SK-N-SH (cell line): ENCODE data around the gene THSD4. TPM values are rescaled to one million over a fixed set of nuclear protein-coding genes. Genes with fewer than 3 reads are reported as not detected.

Experiments used
- CTCF ChIA-PET: fragments of 300-600, 350-600 bp; formaldehyde crosslinking; extraction: SDS; loops from one replicate; lab custom pipeline; 2021; lab: Yijun Ruan, JAX
- POLR2A ChIA-PET: fragments of 350-600 bp; sonication (Branson Sonifier 250); formaldehyde crosslinking; extraction: SDS; loops from one replicate; lab custom pipeline; 2020; ENCODE audit warnings: antibody characterized with exemption, inconsistent platforms; lab: Yijun Ruan, JAX
- DNase-seq: peaks from one replicate; pipeline ENCODE4 v3.0.0; 2012
- H2AFZ ChIP-seq: fragments of 200-600 bp; sonication (generic); 2 replicates; pipeline ENCODE4 v1.8.1; 2016; ENCODE audit warnings: antibody characterized with exemption, mild to moderate bottlenecking, low read depth
- H3F3A ChIP-seq: fragments of 200-600 bp; sonication (generic); replicated peaks from 2 replicates; pipeline ENCODE3; 2016; ENCODE audit warnings: antibody characterized with exemption, mild to moderate bottlenecking; ENCODE audit not compliant: insufficient read depth
- H3K27ac ChIP-seq, 2 experiments: fragments of 200-500 bp in 1 of 2; fragments of 200-600 bp in 1 of 2; sonication (Bioruptor generic) in 1 of 2; sonication (generic), shearing (Covaris generic) in 1 of 2; 2 replicates each; pipeline versions ENCODE4 v1.5.1 to v1.6.1; 2014 to 2016; ENCODE audit warnings: low read depth in 2 of 2, inconsistent platforms in 1 of 2, low read length in 1 of 2, mild to moderate bottlenecking in 1 of 2, mixed read lengths in 1 of 2
- H3K27me3 ChIP-seq: fragments of 200-600 bp; sonication (generic), shearing (Covaris generic); 2 replicates; pipeline ENCODE4 v1.6.1; 2016; ENCODE audit warnings: mixed run types; ENCODE audit not compliant: insufficient read depth
- H3K36me3 ChIP-seq, 2 experiments: fragments of 200-500 bp in 1 of 2; fragments of 200-600 bp in 1 of 2; sonication (Bioruptor generic) in 1 of 2; sonication (generic) in 1 of 2; replicated peaks in 1 of 2; 2 replicates each; pipeline versions ENCODE3 to v1.5.1; 2014 to 2016; ENCODE audit warnings: low read length in 1 of 2, mild to moderate bottlenecking in 1 of 2; ENCODE audit not compliant: insufficient read depth in 2 of 2, control insufficient read depth in 1 of 2
- H3K4me1 ChIP-seq, 2 experiments: fragments of 200-500 bp in 1 of 2; fragments of 200-600 bp in 1 of 2; sonication (Bioruptor generic) in 1 of 2; sonication (generic), shearing (Covaris generic) in 1 of 2; 2 replicates each; pipeline versions ENCODE4 v1.5.1 to v1.6.1; 2014 to 2016; ENCODE audit warnings: low read depth in 1 of 2, low read length in 1 of 2, mixed run types in 1 of 2; ENCODE audit not compliant: insufficient read depth in 2 of 2, control insufficient read depth in 1 of 2
- H3K4me2 ChIP-seq: fragments of 200-600 bp; sonication (generic), shearing (Covaris generic); 2 replicates; pipeline ENCODE4 v1.6.1; 2017; ENCODE audit warnings: mixed run types
- H3K4me3 ChIP-seq, 2 experiments: fragments of 200-500 bp in 1 of 2; fragments of 200-600 bp in 1 of 2; sonication (Bioruptor generic) in 1 of 2; sonication (generic), shearing (Covaris generic) in 1 of 2; 2 replicates each; pipeline versions ENCODE4 v1.5.1 to v1.8.1; 2014 to 2016; ENCODE audit warnings: low read depth in 2 of 2, inconsistent platforms in 1 of 2, low read length in 1 of 2, mild to moderate bottlenecking in 1 of 2, mixed read lengths in 1 of 2, moderate library complexity in 1 of 2
- H3K79me2 ChIP-seq: fragments of 200-600 bp; sonication (generic); 2 replicates; pipeline ENCODE4 v1.8.1; 2017; ENCODE audit warnings: mild to moderate bottlenecking; ENCODE audit not compliant: insufficient read depth
- H3K9ac ChIP-seq: fragments of 200-600 bp; sonication (generic); 2 replicates; pipeline ENCODE4 v1.6.1; 2017; ENCODE audit warnings: mixed run types
- H3K9me2 ChIP-seq: fragments of 200-600 bp; sonication (generic); 2 replicates; pipeline ENCODE4 v1.6.1; 2017; ENCODE audit warnings: mixed run types
- H3K9me3 ChIP-seq: fragments of 200-600 bp; sonication (generic); 2 replicates; pipeline ENCODE4 v1.6.1; 2017; ENCODE audit warnings: mixed run types, mild to moderate bottlenecking, moderate library complexity
- H4K20me1 ChIP-seq: fragments of 200-600 bp; sonication (generic); 2 replicates; pipeline ENCODE4 v1.6.1; 2017; ENCODE audit warnings: mild to moderate bottlenecking, mixed run types; ENCODE audit not compliant: insufficient read depth
- CTCF ChIP-seq: fragments of 200-600 bp; sonication (generic); IDR thresholded peaks from 2 replicates; pipeline ENCODE4 v1.6.1; 2017; ENCODE audit warnings: antibody characterized with exemption, mild to moderate bottlenecking, moderate library complexity
- ELF1 ChIP-seq: IDR thresholded peaks from 2 replicates; pipeline ENCODE4 v1.4.0; 2012
- GATA2 ChIP-seq: sonication (generic); formaldehyde crosslinking; IDR thresholded peaks from 2 replicates; pipeline ENCODE4 v1.5.0; 2020; ENCODE audit warnings: mild to moderate bottlenecking, missing genetic modification reagents
- JUND ChIP-seq: IDR thresholded peaks from 2 replicates; pipeline ENCODE4 v1.4.0; 2012
- MAX ChIP-seq: IDR thresholded peaks from 2 replicates; pipeline ENCODE4 v1.4.0; 2012; ENCODE audit warnings: low read depth
- MEF2A ChIP-seq: IDR thresholded peaks from 2 replicates; pipeline ENCODE4 v1.4.0; 2012; ENCODE audit warnings: low read depth, borderline replicate concordance
- MXI1 ChIP-seq: IDR thresholded peaks from 2 replicates; pipeline ENCODE4 v1.6.1; 2012; ENCODE audit warnings: mild to moderate bottlenecking, low read depth, low read length, improper control_type of control experiment
- NFIC ChIP-seq: IDR thresholded peaks from 2 replicates; pipeline ENCODE4 v1.4.0; 2012; ENCODE audit warnings: borderline replicate concordance
- PBX3 ChIP-seq: IDR thresholded peaks from 2 replicates; pipeline ENCODE4; 2012
- POLR2AphosphoS5 ChIP-seq: IDR thresholded peaks from 2 replicates; pipeline ENCODE4 v1.6.1; 2012; ENCODE audit warnings: low read depth, low read length
- RAD21 ChIP-seq: IDR thresholded peaks from 2 replicates; pipeline ENCODE4 v1.6.1; 2012; ENCODE audit warnings: mild to moderate bottlenecking, low read length
- RCOR1 ChIP-seq: fragments of 150-350 bp; IDR thresholded peaks from 2 replicates; pipeline ENCODE4 v1.6.1; 2017; ENCODE audit warnings: antibody characterized with exemption, low read length
- SIN3A ChIP-seq: IDR thresholded peaks from 2 replicates; pipeline ENCODE4 v1.6.1; 2012; ENCODE audit warnings: low read depth, mild to moderate bottlenecking, low read length, moderate library complexity, borderline replicate concordance
- TAF1 ChIP-seq: IDR thresholded peaks from 2 replicates; pipeline ENCODE4 v1.6.1; 2012; ENCODE audit warnings: low read depth, mild to moderate bottlenecking, low read length, moderate library complexity, borderline replicate concordance
- USF1 ChIP-seq: IDR thresholded peaks from 2 replicates; pipeline ENCODE4 v1.4.0; 2012; ENCODE audit warnings: low read depth, borderline replicate concordance
- WGBS: methylation state at CpG from one replicate; pipeline ENCODE4 v1.1.6; 2017; ENCODE audit warnings: low lambda C conversion rate; 5-methylcytosine and 5-hydroxymethylcytosine counted together
- polyA plus RNA-seq, 3 experiments: library from polyadenylated mRNA; depleted of rRNA; stranded (reverse); fragments of >200 nt; gene quantifications; 2 replicates each; pipeline ENCODE4 v1.2.3, GENCODE V29; 2012
- TF ChIP-seq, protein P1 (sequence below): fragments of 150-350 bp; IDR thresholded peaks from 2 replicates; pipeline ENCODE4 v1.6.1; 2017; ENCODE audit warnings: antibody characterized with exemption, low read length, low read depth, borderline replicate concordance
- TF ChIP-seq, protein P2 (sequence below): fragments of 150-350 bp; IDR thresholded peaks from 2 replicates; pipeline ENCODE4 v1.6.1; 2016; ENCODE audit warnings: mild to moderate bottlenecking, low read depth, low read length

Gene THSD4
- polyA plus RNA-seq, 1 of the 3 experiments (the other 2 are of a cell fraction), result 79.1 TPM

DNA sequence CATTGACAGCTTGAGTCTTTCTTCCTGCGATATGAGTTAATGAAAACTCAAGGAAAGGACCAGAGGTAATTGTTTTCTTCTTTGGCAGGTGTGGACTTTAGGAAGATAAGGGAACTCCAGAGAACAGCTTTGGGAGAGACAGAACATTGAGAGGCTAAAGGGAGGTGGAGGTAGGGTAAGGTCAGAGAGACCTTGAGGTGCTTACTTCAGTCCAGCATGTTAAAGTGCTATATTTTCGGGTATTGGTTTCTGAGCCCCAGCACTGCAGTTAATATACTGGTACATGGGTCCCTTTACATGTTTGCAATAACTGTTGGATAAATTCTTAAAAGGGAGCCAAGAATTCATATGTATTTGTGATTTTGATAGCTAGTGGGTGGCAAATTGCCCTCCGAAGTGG lies 322.1 kb downstream of the THSD4 start:
- H3K9me3 ChIP-seq, result no peaks in the 10 kb centered on the region
- peaks cover 3 to 7% of the 10 kb centered on the region in 2 experiments; a peak in 3 of 4 replicates for H3K4me1 ChIP-seq
- H3K36me3 ChIP-seq, result peaks cover 0 to 14% of the 10 kb centered on the region in 2 experiments
- WGBS, result 64% methylated on average over 3 of the region's 3 CpGs
- no peak overlapping the region for H3K4me3 ChIP-seq
- no peak overlapping the region for H3K27ac ChIP-seq
- no peaks in the 10 kb centered on the region for H3F3A ChIP-seq
- H3K79me2 ChIP-seq, result no peaks in the 10 kb centered on the region
- H2AFZ ChIP-seq, result no peak overlapping the region
- TF ChIP-seq MAX (no peak), POLR2AphosphoS5 (no peak), JUND (no peak), MXI1 (no peak), MEF2A (no peak), CTCF (no peak), NFIC (no peak), GATA2 (CRISPR knock-in tag) (no peak), PBX3 (no peak), TAF1 (no peak), ELF1 (no peak), USF1 (no peak), RAD21 (no peak), RCOR1 (no peak), SIN3A (no peak)
- TF ChIP-seq, protein P1, sequence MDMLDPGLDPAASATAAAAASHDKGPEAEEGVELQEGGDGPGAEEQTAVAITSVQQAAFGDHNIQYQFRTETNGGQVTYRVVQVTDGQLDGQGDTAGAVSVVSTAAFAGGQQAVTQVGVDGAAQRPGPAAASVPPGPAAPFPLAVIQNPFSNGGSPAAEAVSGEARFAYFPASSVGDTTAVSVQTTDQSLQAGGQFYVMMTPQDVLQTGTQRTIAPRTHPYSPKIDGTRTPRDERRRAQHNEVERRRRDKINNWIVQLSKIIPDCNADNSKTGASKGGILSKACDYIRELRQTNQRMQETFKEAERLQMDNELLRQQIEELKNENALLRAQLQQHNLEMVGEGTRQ, result no peak
- TF ChIP-seq, protein P2, sequence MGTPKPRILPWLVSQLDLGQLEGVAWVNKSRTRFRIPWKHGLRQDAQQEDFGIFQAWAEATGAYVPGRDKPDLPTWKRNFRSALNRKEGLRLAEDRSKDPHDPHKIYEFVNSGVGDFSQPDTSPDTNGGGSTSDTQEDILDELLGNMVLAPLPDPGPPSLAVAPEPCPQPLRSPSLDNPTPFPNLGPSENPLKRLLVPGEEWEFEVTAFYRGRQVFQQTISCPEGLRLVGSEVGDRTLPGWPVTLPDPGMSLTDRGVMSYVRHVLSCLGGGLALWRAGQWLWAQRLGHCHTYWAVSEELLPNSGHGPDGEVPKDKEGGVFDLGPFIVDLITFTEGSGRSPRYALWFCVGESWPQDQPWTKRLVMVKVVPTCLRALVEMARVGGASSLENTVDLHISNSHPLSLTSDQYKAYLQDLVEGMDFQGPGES, result no peak
- CTCF ChIA-PET, result interaction anchor here (0.7 to 2.6 kb wide), 4 partner anchors 10 to 322 kb away, joined by 3 to 6 read pairs (median 3); partner anchors contain the start of gene THSD4
- H4K20me1 ChIP-seq, result no peaks in the 10 kb centered on the region
- no peaks in the 10 kb centered on the region for H3K27me3 ChIP-seq
- no peaks in the 10 kb centered on the region for H3K9me2 ChIP-seq
- no peak overlapping the region for H3K9ac ChIP-seq
- H3K4me2 ChIP-seq, result no peak overlapping the region
- POLR2A ChIA-PET, result no interaction called here
- DNase-seq, result no peak
